Pancreas (tissue), 10 donors: Measurements from ENCODE around the gene SYK. TPM values are rescaled to one million over a fixed set of nuclear protein-coding genes. Genes with fewer than 3 reads are reported as not detected.

Experiments
- ATAC-seq, 4 donors: fragments of 200-7000 bp; cut with Tn5 transposase; one replicate each; pipeline versions ENCODE4 v1.8.0 to v1.9.1; 2020; ENCODE audit warnings: mild to moderate bottlenecking in 4 of 4, moderate library complexity in 4 of 4
- DNase-seq, 6 donors: peaks; one replicate each; pipeline ENCODE4 v3.0.0-alpha.2; 2020
- FAIRE-seq: peaks from 2 replicates; lab custom pipeline; 2012; peaks lifted over from hg19 to GRCh38; lab: Jason Lieb, UNC
- H3K27ac ChIP-seq, 4 donors: fragments of 200-600 bp; sonication (generic); 1 replicate in 3 of 4; 2 replicates in 1 of 4; pipeline versions ENCODE4 v1.5.0 to v1.8.0; 2020
- H3K27me3 ChIP-seq, 4 donors: fragments of 200-600 bp; one replicate each; pipeline ENCODE4 v1.8.0; 2021
- H3K36me3 ChIP-seq, 3 donors: fragments of 200-600 bp; sonication (generic) in 1 of 3; one replicate each; pipeline versions ENCODE4 v1.5.0 to v1.8.0; 2020 to 2021
- H3K4me1 ChIP-seq, 3 donors: fragments of 200-600 bp; one replicate each; pipeline ENCODE4 v1.8.0; 2021
- H3K4me3 ChIP-seq, 4 donors: fragments of 200-600 bp; sonication (generic) in 2 of 4; one replicate each; pipeline versions ENCODE4 v1.5.0 to v1.8.0; 2020 to 2021
- H3K9me3 ChIP-seq, 4 donors: fragments of 200-600 bp; one replicate each; pipeline ENCODE4 v1.8.0; 2021
- CTCF ChIP-seq, 4 donors: fragments of 200-600 bp; sonication (generic) in 3 of 4; IDR thresholded peaks; one replicate each; pipeline versions ENCODE4 v1.5.0 to v1.8.0; 2021; ENCODE audit warnings: antibody characterized with exemption in 4 of 4
- WGBS, 2 donors: extraction: QIAGEN DNeasy Blood & Tissue Kit; methylation state at CpG; one replicate each; pipeline ENCODE4 v1.1.7; 2013; 5-methylcytosine and 5-hydroxymethylcytosine counted together
- intact Hi-C, 3 donors: fragments of 100-400 bp; cut with DNase I; formaldehyde crosslinking; loops; one replicate each; pipeline versions ENCODE4 v1.11.1 to v1.14.2; 2022
- polyA plus RNA-seq, 2 donors: library from polyadenylated mRNA; stranded (reverse); fragments of 200-250 nt; gene quantifications; one replicate each; pipeline ENCODE4 v1.2.3, GENCODE V29; 2013
- total RNA-seq, 6 donors: library from RNA; stranded (reverse); fragmentation: NEBNext Ultra II Directional in 4 of 6; extraction: Animal tissue kit (Norgen Biotek cat#: 25700) in 4 of 6; gene quantifications; one replicate each; pipeline versions ENCODE4 v1.2.1 to v1.2.4, GENCODE V29; 2021 to 2023
- donor health status: healthy with polysubstance abuse.
- donor health status: DM: no; HTN: no; CAD: no; lungs with moderate emphysema.
- donor health status: DM: no; HTN: no; CAD: no.
- donor health status: control.
- donor health status: control.
- donor health status: Bipolar disorder and iron deficiency.
- donor health status: DM: yes; HTN: yes; CAD: no.
- donor health status: DM: no; HTN: no; CAD: no.
- donor health status: DM: no; HTN: no; CAD: no.
- donor health status: DM: yes; HTN: yes; CAD: no.

SYK gene
- total and polyA plus RNA-seq, 8 donors: 5.5 to 41.1 (median 11.3) TPM

- no peak overlapping the region for H3K4me3 ChIP-seq
- no peaks in the 10 kb centered on the region for H3K4me1 ChIP-seq
- DNase-seq (no peak), ATAC-seq (no peak), FAIRE-seq (no peak)
- no peaks in the 10 kb centered on the region for H3K27me3 ChIP-seq
- no peak overlapping the region for H3K27ac ChIP-seq
- WGBS, 2 donors: 88 to 90% methylated on average over 3 of the region's 3 CpGs
- TF ChIP-seq CTCF (IDR thresholded peaks at IDR 0.05): no peak
- intact Hi-C loops: loop anchor here in 2 of 3 donors (10.0 kb wide), 3 partner anchors 525 to 815 kb away; no protein-coding TSS in a partner anchor
- H3K36me3 ChIP-seq: no peaks in the 10 kb centered on the region
- H3K9me3 ChIP-seq: no peaks in the 10 kb centered on the region
These were observed 108.2 kb downstream of the SYK start for GRCh38 chr9:90909747-90910283.

- FAIRE-seq (no peak), DNase-seq (no peak), ATAC-seq (no peak)
- Histone ChIP-seq H3K4me3 (no peak overlapping the region), H3K36me3 (no peaks in the 10 kb centered on the region), H3K9me3 (no peaks in the 10 kb centered on the region), H3K27ac (no peak overlapping the region), H3K27me3 (no peaks in the 10 kb centered on the region), H3K4me1 (no peaks in the 10 kb centered on the region)
- 71 to 82% methylated on average over 14 of the region's 14 CpGs for WGBS, 2 donors
- no peak for TF ChIP-seq CTCF (IDR thresholded peaks at IDR 0.05)
- intact Hi-C loops: loop anchor here in 2 of 3 donors (10.0 kb wide), 3 partner anchors 521 to 811 kb away; no protein-coding TSS in a partner anchor
These were observed 112.6 kb downstream of the SYK start for GRCh38 chr9:90914196-90914595.

GRCh38 chr9:90914868-90915483, 113.4 kb downstream of the SYK start:
- Histone ChIP-seq H3K27me3 (no peaks in the 10 kb centered on the region), H3K9me3 (no peaks in the 10 kb centered on the region), H3K36me3 (no peaks in the 10 kb centered on the region), H3K4me1 (no peaks in the 10 kb centered on the region), H3K4me3 (no peak overlapping the region), H3K27ac (no peak overlapping the region)
- FAIRE-seq (no peak), ATAC-seq (peak; percentile 95 to 99 (median 98)), DNase-seq (peak; percentile 58 to 91 (median 80))
- intact Hi-C loops: loop anchor here in 2 of 3 donors (5.0 to 10.0 kb wide), 4 partner anchors 517 to 810 kb away; no protein-coding TSS in a partner anchor
- 8% methylated on average over 7 of the region's 7 CpGs for WGBS, 2 donors
- peak; percentile 89 to 95 (median 91) for TF ChIP-seq CTCF (IDR thresholded peaks at IDR 0.05)

GRCh38 chr9:90915693-90916092, 114.1 kb downstream of the SYK start:
- WGBS, 2 donors: 72 to 79% methylated on average over 6 of the region's 6 CpGs
- ATAC-seq: peak in 3 of 4 donors; percentile 48 to 52 (median 52)
- no peak for TF ChIP-seq CTCF (IDR thresholded peaks at IDR 0.05)
- DNase-seq: no peak
- no peak for FAIRE-seq
- Histone ChIP-seq H3K4me3 (no peak overlapping the region), H3K4me1 (no peaks in the 10 kb centered on the region), H3K36me3 (no peaks in the 10 kb centered on the region), H3K27ac (no peak overlapping the region), H3K9me3 (no peaks in the 10 kb centered on the region), H3K27me3 (no peaks in the 10 kb centered on the region)
- intact Hi-C loops: loop anchor here in 2 of 3 donors (5.0 to 10.0 kb wide), 4 partner anchors 517 to 809 kb away; no protein-coding TSS in a partner anchor
